ENCODE data around the gene LENG1.

Gene LENG1

DNA sequence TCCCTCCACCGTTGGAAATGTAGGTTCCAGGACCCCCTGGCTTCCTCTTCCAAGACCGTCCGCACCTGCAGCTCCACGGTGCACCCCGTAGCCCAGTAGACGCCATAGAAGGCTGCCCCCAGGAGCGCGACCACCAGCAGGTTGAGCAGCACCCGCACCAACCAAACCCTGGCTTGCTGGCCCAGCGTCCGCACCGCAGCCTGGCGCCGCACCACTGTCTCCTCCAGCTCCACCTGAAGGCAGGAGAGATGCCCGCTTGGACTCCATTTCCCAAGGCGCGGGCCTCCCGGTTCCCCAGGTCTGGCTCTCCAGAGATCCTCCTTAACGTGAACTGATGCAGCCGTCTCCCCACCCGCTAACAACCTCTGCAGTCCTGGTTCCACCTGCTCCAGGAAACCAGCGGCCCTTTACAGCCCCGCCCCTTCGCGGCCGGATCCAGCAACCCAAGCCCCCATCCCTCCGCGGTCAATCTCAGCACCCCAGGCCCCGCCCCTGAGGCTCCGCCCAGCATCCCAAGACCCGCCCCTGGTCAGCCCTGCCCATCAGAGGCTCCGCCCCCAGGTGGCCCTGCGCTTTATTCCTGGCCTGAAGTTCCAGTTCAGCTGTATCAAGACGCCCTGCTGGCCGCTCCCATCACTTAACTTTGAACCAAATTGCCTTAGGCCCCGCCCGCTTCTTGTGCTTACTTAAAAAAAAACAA lies 5.0 kb upstream of the LENG1 start:
- Histone ChIP-seq H3K4me3 (no peak overlapping the region), H3K27ac (no peak overlapping the region), H3K36me3 (ENCODE audit: insufficient read depth, low read length) (no peaks in the 10 kb centered on the region), H3K9ac (ENCODE audit: insufficient read length) (no peak overlapping the region), H3K9me3 (ENCODE audit: low read depth, low read length) (no peaks in the 10 kb centered on the region)
- DNase-seq (ENCODE audit: low read depth, low spot score), result no peak
- no peak for TF ChIP-seq FOXP2 (optimal IDR thresholded peaks at IDR 0.05; ENCODE audit: control extremely low read depth, extremely low read length, insufficient read depth)
- TF ChIP-seq POLR2AphosphoS5 (IDR thresholded peaks at IDR 0.05; ENCODE audit: borderline replicate concordance, low read depth, low read length), result no peak
- no peak for TF ChIP-seq EZH2 (IDR thresholded peaks at IDR 0.05)

DNA sequence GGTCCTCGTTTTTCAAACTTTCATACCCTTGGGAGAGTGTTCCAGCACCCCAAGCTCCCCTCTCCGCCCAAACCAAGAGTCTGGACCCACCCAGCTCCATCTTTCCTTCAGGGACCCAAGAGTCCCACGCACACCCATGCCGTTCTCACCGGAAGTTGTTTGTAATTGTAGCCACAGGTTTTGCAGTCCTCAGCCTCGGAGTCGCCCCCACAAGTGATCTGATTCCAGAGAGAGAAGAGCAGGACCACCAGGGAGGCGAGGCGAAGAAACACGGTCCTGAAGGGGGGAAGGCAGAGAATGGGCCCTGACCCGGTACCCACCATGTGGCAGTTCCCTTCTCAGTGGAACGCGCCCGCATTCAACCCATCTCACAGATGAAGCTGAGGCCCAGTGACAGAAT lies 3.4 kb upstream of the LENG1 start:
- Histone ChIP-seq H3K36me3 (ENCODE audit: insufficient read depth, low read length) (0 out of 2 replicates have a peak, but pooled peaks cover 2% of the 10 kb centered on the region), H3K27ac (no peak overlapping the region), H3K9me3 (ENCODE audit: low read depth, low read length) (no peaks in the 10 kb centered on the region), H3K4me3 (peak overlapping the region; percentile 78), H3K9ac (ENCODE audit: insufficient read length) (no peak overlapping the region)
- TF ChIP-seq POLR2AphosphoS5 (IDR thresholded peaks at IDR 0.05; ENCODE audit: borderline replicate concordance, low read depth, low read length) (no peak), EZH2 (IDR thresholded peaks at IDR 0.05) (no peak), FOXP2 (optimal IDR thresholded peaks at IDR 0.05; ENCODE audit: control extremely low read depth, extremely low read length, insufficient read depth) (no peak)
- no peak for DNase-seq (ENCODE audit: low read depth, low spot score)

DNA sequence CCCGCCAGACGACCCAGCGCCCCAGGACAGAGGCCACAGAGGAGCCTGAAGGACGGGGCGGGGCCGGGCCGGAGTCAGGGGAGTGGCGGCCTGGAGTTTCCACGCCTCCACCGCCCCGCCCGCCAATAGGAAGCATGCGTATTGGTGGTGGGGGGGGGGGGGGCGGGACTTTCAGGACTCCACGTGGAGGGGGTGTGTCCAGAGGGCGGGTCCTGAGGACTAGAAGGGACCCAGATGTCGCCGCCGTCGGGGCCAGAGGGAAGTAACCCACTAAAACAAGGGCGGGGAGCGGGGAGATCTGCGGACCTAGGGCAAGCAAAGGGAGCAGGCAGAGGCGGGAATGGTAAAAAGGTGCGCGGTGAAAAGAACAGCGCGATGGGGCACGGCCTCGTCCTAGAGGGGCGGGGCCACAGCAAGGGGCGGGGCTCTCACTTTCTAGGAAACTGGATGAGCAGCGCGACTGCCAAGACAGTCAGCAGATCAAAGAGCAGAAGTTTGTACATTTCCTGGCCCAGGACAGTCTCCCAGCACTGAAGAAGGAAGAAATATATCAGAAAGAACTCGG lies 2.8 kb upstream of the LENG1 start:
- Histone ChIP-seq H3K27ac (no peak overlapping the region), H3K4me3 (peak overlapping the region; percentile 78), H3K9me3 (ENCODE audit: low read depth, low read length) (no peaks in the 10 kb centered on the region), H3K36me3 (ENCODE audit: insufficient read depth, low read length) (peaks cover 3% of the 10 kb centered on the region; the same call in 1 of the 2 replicates), H3K9ac (ENCODE audit: insufficient read length) (no peak overlapping the region)
- no peak for DNase-seq (ENCODE audit: low read depth, low spot score)
- no peak for TF ChIP-seq POLR2AphosphoS5 (IDR thresholded peaks at IDR 0.05; ENCODE audit: borderline replicate concordance, low read depth, low read length)
- TF ChIP-seq FOXP2 (optimal IDR thresholded peaks at IDR 0.05; ENCODE audit: control extremely low read depth, extremely low read length, insufficient read depth), result no peak
- TF ChIP-seq EZH2 (IDR thresholded peaks at IDR 0.05), result no peak

DNA sequence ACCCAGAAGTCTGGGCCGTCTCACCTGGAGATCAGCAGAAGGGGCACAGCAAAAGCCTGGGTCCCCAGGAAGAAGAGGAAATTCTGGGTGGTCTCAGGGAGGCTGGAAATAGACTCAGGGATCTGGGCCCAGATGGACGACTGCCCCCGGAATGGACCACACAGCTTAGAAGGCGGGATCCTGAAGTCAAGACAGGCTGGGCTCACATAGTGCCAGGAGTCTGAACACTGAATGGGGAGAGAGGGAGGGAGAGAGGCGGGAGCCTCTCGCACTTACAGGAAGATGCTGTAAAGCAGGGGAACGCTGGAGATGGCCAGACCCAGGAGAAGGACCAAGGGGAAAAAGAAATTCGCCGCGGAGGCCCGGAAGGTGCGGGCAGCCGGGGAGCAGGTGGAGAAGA lies 1.3 kb upstream of the LENG1 start:
- Histone ChIP-seq H3K9ac (ENCODE audit: insufficient read length) (peak overlapping the region; percentile 91), H3K27ac (no peak overlapping the region), H3K9me3 (ENCODE audit: low read depth, low read length) (no peaks in the 10 kb centered on the region), H3K4me3 (peak overlapping the region; percentile 97), H3K36me3 (ENCODE audit: insufficient read depth, low read length) (peaks cover 16% of the 10 kb centered on the region)
- DNase-seq (ENCODE audit: low read depth, low spot score), result no peak
- TF ChIP-seq POLR2AphosphoS5 (IDR thresholded peaks at IDR 0.05; ENCODE audit: borderline replicate concordance, low read depth, low read length), result no peak
- TF ChIP-seq FOXP2 (optimal IDR thresholded peaks at IDR 0.05; ENCODE audit: control extremely low read depth, extremely low read length, insufficient read depth), result no peak
- TF ChIP-seq EZH2 (IDR thresholded peaks at IDR 0.05), result no peak

DNA sequence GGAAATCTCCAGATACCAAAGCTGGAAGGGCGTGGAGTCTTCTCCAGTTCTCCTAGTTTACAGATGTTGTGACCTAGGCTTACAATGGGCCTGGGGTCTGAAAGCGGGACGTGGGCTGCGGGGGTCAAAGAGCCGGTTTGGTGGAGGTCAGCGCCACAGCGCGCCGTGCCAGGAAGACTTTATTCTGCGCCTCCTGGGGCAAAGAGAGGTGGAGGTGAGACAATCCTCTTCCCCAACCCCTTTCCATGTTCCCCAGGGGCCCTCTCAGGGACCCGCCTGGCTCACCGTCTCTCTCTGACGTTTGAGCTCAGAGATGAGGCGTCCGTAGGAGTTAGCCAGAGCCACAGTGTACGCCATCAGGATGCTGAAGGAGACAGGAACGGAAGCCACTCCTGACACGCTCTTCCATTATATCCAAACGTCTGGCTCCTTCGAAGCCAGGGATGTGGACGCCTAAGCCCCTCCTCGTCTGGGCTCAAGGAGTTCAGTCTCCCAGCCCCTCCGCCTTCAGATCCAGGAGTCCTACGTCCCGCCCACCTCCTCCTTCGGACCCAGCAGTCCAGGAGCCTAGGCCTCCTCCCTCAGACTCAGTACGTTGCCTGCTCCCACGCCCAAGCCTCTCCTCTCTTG lies 776 bp upstream of the LENG1 start:
- TF ChIP-seq EZH2 (IDR thresholded peaks at IDR 0.05), result no peak
- no peak for TF ChIP-seq POLR2AphosphoS5 (IDR thresholded peaks at IDR 0.05; ENCODE audit: borderline replicate concordance, low read depth, low read length)
- TF ChIP-seq FOXP2 (optimal IDR thresholded peaks at IDR 0.05; ENCODE audit: control extremely low read depth, extremely low read length, insufficient read depth), result no peak
- H3K27ac ChIP-seq, result no peak overlapping the region
- H3K4me3 ChIP-seq, result peak overlapping the region; percentile 97
- peaks cover 21% of the 10 kb centered on the region for H3K36me3 ChIP-seq (ENCODE audit: insufficient read depth, low read length)
- DNase-seq (ENCODE audit: low read depth, low spot score), result no peak
- peak overlapping the region; percentile 91 for H3K9ac ChIP-seq (ENCODE audit: insufficient read length)
- H3K9me3 ChIP-seq (ENCODE audit: low read depth, low read length), result no peaks in the 10 kb centered on the region

DNA sequence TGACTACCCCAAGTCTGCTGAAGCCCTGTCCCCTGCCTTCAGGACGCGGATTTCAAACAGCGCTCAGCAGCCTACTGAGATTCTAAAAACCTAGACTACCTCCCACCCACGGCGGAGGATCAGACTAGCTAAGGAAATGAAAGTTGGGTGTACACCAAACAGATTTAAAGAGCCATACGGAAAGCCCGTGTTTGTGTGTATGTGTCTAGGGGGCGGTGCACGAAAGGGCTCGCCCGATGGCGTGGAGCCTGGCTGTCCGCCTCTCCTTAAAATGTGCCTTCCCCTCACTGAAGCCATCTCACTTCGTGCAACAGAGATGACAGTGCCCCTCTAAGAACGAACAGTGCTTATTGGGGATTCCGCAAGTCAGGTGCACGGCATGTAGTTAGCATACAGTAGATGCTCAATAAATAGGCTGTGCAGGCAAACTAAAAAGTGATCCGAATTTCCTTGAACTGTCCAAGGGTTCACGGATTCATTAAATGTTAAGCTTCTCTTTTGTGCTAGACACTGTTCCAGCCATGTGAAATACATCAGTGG lies 639 bp downstream of the LENG1 start:
- H3K9ac ChIP-seq (ENCODE audit: insufficient read length), result peak overlapping the region; percentile 82
- H3K36me3 ChIP-seq (ENCODE audit: insufficient read depth, low read length), result peaks cover 35% of the 10 kb centered on the region
- TF ChIP-seq POLR2AphosphoS5 (IDR thresholded peaks at IDR 0.05; ENCODE audit: borderline replicate concordance, low read depth, low read length) (no peak), EZH2 (IDR thresholded peaks at IDR 0.05) (no peak), FOXP2 (optimal IDR thresholded peaks at IDR 0.05; ENCODE audit: control extremely low read depth, extremely low read length, insufficient read depth) (no peak)
- H3K9me3 ChIP-seq (ENCODE audit: low read depth, low read length), result no peaks in the 10 kb centered on the region
- peak overlapping the region; percentile 93; the same call in 1 of the 2 replicates for H3K27ac ChIP-seq
- no peak for DNase-seq (ENCODE audit: low read depth, low spot score)
- H3K4me3 ChIP-seq, result peak overlapping the region; percentile 92

DNA sequence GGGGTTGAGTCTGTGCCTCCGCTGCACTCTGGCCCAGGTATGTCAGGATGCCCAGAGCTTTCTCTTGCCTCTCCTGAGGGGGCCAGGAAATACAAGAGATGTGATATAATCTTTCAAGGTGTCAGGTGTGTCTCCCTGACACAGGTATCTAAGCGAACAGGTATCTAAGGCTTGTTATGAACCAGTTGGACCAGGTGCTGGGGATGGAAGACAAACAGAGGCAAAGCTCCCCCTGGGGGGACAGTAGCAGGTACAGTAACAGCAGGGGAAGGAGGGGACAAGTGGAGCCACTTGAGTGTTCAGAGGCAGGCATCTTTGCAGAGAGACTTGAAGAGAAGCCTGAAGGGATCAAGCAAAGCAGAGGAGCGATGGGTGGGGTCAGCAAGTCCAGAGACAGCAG lies 2.6 kb downstream of the LENG1 start:
- peaks cover 55% of the 10 kb centered on the region for H3K36me3 ChIP-seq (ENCODE audit: insufficient read depth, low read length)
- no peak overlapping the region for H3K27ac ChIP-seq

DNA sequence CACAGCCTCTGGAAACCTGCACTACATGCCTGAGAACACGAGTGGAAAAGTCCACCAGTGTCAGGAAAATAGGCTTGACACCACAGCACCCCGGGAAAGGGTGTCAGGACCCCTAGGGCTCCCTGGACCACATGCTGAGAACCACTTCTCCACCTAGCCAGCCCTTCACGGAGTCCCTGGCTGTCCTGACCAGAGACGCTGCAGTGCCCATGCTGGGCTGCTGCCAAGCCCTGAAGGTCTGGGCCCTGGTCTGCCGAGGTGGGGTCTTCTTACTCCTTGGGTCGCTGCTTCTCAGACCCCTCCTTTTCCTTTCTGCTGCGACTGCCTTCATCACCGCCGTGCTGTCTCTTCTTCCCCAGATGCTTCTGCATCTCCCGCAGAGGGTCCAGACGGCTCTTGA lies 3.0 kb downstream of the LENG1 start:
- H3K4me3 ChIP-seq, result no peak overlapping the region
- no peak for DNase-seq (ENCODE audit: low read depth, low spot score)
- TF ChIP-seq FOXP2 (optimal IDR thresholded peaks at IDR 0.05; ENCODE audit: control extremely low read depth, extremely low read length, insufficient read depth), result no peak
- TF ChIP-seq POLR2AphosphoS5 (IDR thresholded peaks at IDR 0.05; ENCODE audit: borderline replicate concordance, low read depth, low read length), result peak; percentile 10; the same call in 1 of the 2 replicates
- no peak for TF ChIP-seq EZH2 (IDR thresholded peaks at IDR 0.05)
- peaks cover 59% of the 10 kb centered on the region for H3K36me3 ChIP-seq (ENCODE audit: insufficient read depth, low read length)
- H3K9me3 ChIP-seq (ENCODE audit: low read depth, low read length), result no peaks in the 10 kb centered on the region
- no peak overlapping the region for H3K27ac ChIP-seq
- no peak overlapping the region for H3K9ac ChIP-seq (ENCODE audit: insufficient read length)

More for the DNA sequence above, 2.6 kb downstream of the LENG1 start:
- Histone ChIP-seq H3K4me3 (no peak overlapping the region), H3K9me3 (ENCODE audit: low read depth, low read length) (no peaks in the 10 kb centered on the region), H3K9ac (ENCODE audit: insufficient read length) (no peak overlapping the region)
- no peak for TF ChIP-seq POLR2AphosphoS5 (IDR thresholded peaks at IDR 0.05; ENCODE audit: borderline replicate concordance, low read depth, low read length)
- no peak for TF ChIP-seq FOXP2 (optimal IDR thresholded peaks at IDR 0.05; ENCODE audit: control extremely low read depth, extremely low read length, insufficient read depth)
- no peak for TF ChIP-seq EZH2 (IDR thresholded peaks at IDR 0.05)
- no peak for DNase-seq (ENCODE audit: low read depth, low spot score)

Data from SK-N-MC (cell line).